DND-41 (cell line): ENCODE measurements around the gene DHRS7B.

Experiments
- CTCF ChIP-seq: IDR thresholded peaks from 2 replicates; pipeline ENCODE4 v1.5.1; 2012; ENCODE audit warnings: borderline replicate concordance, low read length, moderate library complexity, mild to moderate bottlenecking; ENCODE audit not compliant: poor library complexity, severe bottlenecking; ENCODE audit errors: extremely low read depth
- EZH2 ChIP-seq: IDR thresholded peaks from 3 replicates; pipeline ENCODE4 v1.6.1; 2012; ENCODE audit warnings: borderline replicate concordance, low read depth, mild to moderate bottlenecking, moderate library complexity, low read length, inconsistent platforms; ENCODE audit not compliant: severe bottlenecking

GRCh38 chr17:21199311-21199710, 72.5 kb downstream of the DHRS7B start:
- TF ChIP-seq CTCF (no peak), EZH2 (no peak)
